CD4-positive, alpha-beta T cell (primary cell): ENCODE results near the gene MDM2. TPM values are rescaled to one million over a fixed set of nuclear protein-coding genes. Genes with fewer than 3 reads are reported as not detected.
"Not testable (repeated sequence)": the region's sequence is repeated elsewhere in the genome, so short reads cannot be mapped to it uniquely, and the experiment has no call there.

Experiments
- ATAC-seq: fragments of 200-7000 bp; cut with Tn5 transposase; one replicate; pipeline ENCODE4 v1.10.0; 2022; ENCODE audit warnings: mild to moderate bottlenecking; ENCODE audit not compliant: poor library complexity
- CTCF ChIA-PET: fragments of 350-600 bp; sonication (Branson Sonifier 250); formaldehyde crosslinking; loops from one replicate; lab custom pipeline; 2021; ENCODE audit warnings: antibody characterized with exemption, inconsistent platforms; lab: Charles Lee
- POLR2A ChIA-PET: fragments of 350-600 bp; sonication (Branson Sonifier 250); formaldehyde crosslinking; loops from one replicate; lab custom pipeline; 2021; ENCODE audit warnings: antibody characterized with exemption, inconsistent platforms; lab: Charles Lee
- DNase-seq, 14 experiments: peaks; one replicate each; pipeline ENCODE4 v3.0.0-alpha.2; 2013 to 2020; ENCODE audit warnings: mixed read lengths in 2 of 14
- H3K27ac ChIP-seq, 2 donors: one replicate each; pipeline versions ENCODE4 v1.5.1 to v1.7.0; 2013; ENCODE audit warnings: low read length in 2 of 2, low read depth in 1 of 2, mild to moderate bottlenecking in 1 of 2
- H3K27me3 ChIP-seq, 2 experiments: 1 replicate in 1 of 2; 2 replicates in 1 of 2; pipeline versions ENCODE4 v1.6.1 to v1.7.0; 2013; ENCODE audit warnings: low read length in 2 of 2, control low read depth in 1 of 2, mild to moderate bottlenecking in 1 of 2, moderate library complexity in 1 of 2; ENCODE audit not compliant: insufficient read depth in 2 of 2, control insufficient read depth in 1 of 2
- H3K36me3 ChIP-seq: one replicate; pipeline ENCODE4 v1.6.1; 2013; ENCODE audit warnings: low read length, control low read depth; ENCODE audit not compliant: insufficient read depth
- H3K4me1 ChIP-seq: one replicate; pipeline ENCODE4 v1.6.1; 2013; ENCODE audit warnings: low read length, control low read depth; ENCODE audit not compliant: insufficient read depth
- H3K4me3 ChIP-seq: one replicate; pipeline ENCODE4 v1.5.1; 2013; ENCODE audit warnings: mild to moderate bottlenecking, low read length, moderate library complexity
- H3K9me3 ChIP-seq, 2 experiments: 1 replicate in 1 of 2; 2 replicates in 1 of 2; pipeline versions ENCODE4 v1.6.1 to v1.7.0; 2013; ENCODE audit warnings: low read length in 2 of 2, mild to moderate bottlenecking in 2 of 2, control low read depth in 1 of 2, moderate library complexity in 1 of 2; ENCODE audit not compliant: control insufficient read depth in 1 of 2, insufficient read depth in 1 of 2
- H3K27ac Mint-ChIP-seq: one replicate; pipeline ENCODE4 v1.8.0; 2020; ENCODE audit warnings: mixed read lengths
- H3K27me3 Mint-ChIP-seq: one replicate; pipeline ENCODE4 v1.8.0; 2021; ENCODE audit warnings: mixed read lengths
- H3K36me3 Mint-ChIP-seq: one replicate; pipeline ENCODE4 v1.8.0; 2021; ENCODE audit warnings: low read depth, mixed read lengths
- H3K4me1 Mint-ChIP-seq: one replicate; pipeline ENCODE4 v1.8.0; 2021; ENCODE audit warnings: low read depth, mixed read lengths
- H3K4me3 Mint-ChIP-seq: one replicate; pipeline ENCODE4 v1.8.0; 2020; ENCODE audit warnings: mild to moderate bottlenecking, mixed read lengths
- H3K9me3 Mint-ChIP-seq: one replicate; pipeline ENCODE4 v1.8.0; 2020; ENCODE audit warnings: mixed read lengths
- intact Hi-C, 2 experiments: fragments of 100-400 bp; cut with DNase I in 1 of 2; cut with micrococcal nuclease in 1 of 2; formaldehyde crosslinking; loops; one replicate each; pipeline versions ENCODE4 v1.15.1 to v1.9.0; 2023 to 2025; cut with DNase I, micrococcal nuclease
- total RNA-seq, 174 experiments: library from RNA in 2 of 174; stranded (reverse) in 2 of 174; gene quantifications; one replicate each; pipeline ENCODE4 v1.2.3 and lab custom pipeline; 2021 to 2026
- TF ChIP-seq, protein P1 (sequence below): fragments of 200-600 bp; IDR thresholded peaks from one replicate; pipeline ENCODE4 v1.8.0; 2022; ENCODE audit warnings: antibody characterized with exemption, mild to moderate bottlenecking

The MDM2 gene
- total RNA-seq, 2 experiments from 2014 or later, result 90.8 TPM

DNA sequence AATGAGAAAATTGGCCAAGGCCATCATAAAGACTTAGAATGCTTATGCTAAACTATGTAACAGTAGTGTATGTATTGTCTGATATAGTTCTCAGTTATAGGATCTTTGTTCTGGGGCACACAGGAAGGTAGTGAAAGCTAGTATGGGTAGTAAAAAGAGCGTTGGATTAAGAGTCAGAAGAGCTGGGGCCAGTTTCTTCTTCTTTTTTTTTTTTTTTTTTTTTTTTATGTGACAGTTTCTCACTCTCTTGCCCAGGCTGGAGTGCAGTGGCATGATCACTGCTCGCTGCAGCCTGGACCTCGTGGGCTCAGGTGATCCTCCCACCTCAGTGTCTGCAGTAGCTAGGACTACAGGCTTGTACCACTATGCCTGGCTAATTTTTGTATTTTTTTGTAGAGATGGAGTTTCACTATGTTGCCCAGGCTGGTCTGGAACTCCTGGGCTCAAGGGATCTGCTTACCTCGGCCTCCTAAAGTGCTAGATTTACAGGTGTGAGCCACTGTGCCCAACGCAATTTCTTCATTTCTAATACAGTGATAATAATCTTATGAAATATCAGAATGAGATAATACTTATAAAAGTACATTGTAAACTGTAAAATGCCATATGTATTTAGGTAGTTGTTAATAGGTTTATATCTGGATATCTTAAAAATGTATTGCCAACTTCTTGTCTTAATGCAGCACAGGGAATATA is 7.4 kb downstream of the MDM2 start:
- intact Hi-C loops, result loop anchor here in 1 of 2 experiments (10.0 kb wide), 3 partner anchors 419 to 919 kb away; partner anchors contain the start of genes CCT2, CPSF6 and RAB3IP
- Histone ChIP-seq H3K27me3 (no peaks in the 10 kb centered on the region), H3K9me3 (no peaks in the 10 kb centered on the region), H3K4me3 (no peak overlapping the region), H3K36me3 (peaks cover 78% of the 10 kb centered on the region), H3K4me1 (peaks cover 7% of the 10 kb centered on the region), H3K27ac (no peak overlapping the region)
- TF ChIP-seq, protein P1, sequence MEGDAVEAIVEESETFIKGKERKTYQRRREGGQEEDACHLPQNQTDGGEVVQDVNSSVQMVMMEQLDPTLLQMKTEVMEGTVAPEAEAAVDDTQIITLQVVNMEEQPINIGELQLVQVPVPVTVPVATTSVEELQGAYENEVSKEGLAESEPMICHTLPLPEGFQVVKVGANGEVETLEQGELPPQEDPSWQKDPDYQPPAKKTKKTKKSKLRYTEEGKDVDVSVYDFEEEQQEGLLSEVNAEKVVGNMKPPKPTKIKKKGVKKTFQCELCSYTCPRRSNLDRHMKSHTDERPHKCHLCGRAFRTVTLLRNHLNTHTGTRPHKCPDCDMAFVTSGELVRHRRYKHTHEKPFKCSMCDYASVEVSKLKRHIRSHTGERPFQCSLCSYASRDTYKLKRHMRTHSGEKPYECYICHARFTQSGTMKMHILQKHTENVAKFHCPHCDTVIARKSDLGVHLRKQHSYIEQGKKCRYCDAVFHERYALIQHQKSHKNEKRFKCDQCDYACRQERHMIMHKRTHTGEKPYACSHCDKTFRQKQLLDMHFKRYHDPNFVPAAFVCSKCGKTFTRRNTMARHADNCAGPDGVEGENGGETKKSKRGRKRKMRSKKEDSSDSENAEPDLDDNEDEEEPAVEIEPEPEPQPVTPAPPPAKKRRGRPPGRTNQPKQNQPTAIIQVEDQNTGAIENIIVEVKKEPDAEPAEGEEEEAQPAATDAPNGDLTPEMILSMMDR, result no peak
- H3K9me3 Mint-ChIP-seq, result no peaks in the 10 kb centered on the region
- ChIA-PET CTCF (interaction anchor here (2.4 kb wide), 1 partner anchor 15 kb away, joined by 6 read pairs; no protein-coding TSS in a partner anchor), POLR2A (interaction anchor here (1.1 to 1.3 kb wide), 2 partner anchors 15 to 21 kb away, joined by 3 read pairs; no protein-coding TSS in a partner anchor)
- no peak for ATAC-seq
- H3K4me1 Mint-ChIP-seq, result peaks cover 55% of the 10 kb centered on the region
- no peak overlapping the region for H3K4me3 Mint-ChIP-seq
- H3K36me3 Mint-ChIP-seq, result peaks cover 80% of the 10 kb centered on the region
- no peak for DNase-seq
- H3K27ac Mint-ChIP-seq, result peak overlapping the region; percentile 0
- H3K27me3 Mint-ChIP-seq, result no peaks in the 10 kb centered on the region

DNA sequence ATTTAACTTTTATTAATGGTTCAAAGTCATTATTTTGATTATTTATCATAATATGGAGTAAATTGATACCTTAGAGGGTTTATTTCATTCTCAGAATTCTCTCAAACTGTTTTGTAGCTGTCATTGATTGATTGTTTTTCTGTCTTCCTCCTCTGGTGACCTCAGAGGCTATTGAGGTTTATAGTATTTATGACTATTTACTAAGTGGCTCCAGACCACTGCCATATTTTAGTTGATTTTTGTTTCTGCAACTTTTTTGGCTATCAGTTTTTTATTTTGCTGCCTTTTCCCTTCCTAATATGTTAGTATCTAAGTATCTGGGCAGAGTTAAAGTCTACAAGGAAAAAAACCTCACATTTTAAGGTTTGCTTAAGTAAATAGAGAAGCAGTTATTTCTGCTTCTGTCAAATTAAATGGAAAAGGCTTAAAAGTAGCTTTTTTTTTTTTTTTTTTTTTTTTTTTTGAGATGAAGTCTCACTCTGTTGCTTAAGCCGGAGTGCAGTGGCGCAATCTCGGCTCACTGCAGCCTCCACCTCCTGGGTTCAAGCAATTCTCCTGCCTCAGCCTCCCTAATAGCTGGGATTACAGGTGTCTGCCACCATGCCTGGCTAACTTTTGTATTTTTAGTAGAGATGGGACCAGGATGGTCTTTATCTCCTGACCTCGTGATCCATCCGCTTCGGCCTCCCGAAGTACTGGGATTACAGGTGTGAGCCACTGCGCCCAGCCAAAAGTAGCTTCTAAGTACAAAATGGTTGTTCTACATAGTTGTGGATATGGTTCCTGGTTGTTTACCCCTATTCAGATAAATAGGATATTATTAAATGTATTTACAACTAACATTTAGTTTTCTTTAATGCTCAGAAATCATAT is 8.2 kb downstream of the MDM2 start:
- Mint-ChIP-seq H3K4me1 (peaks cover 57% of the 10 kb centered on the region), H3K27ac (no peak overlapping the region), H3K9me3 (no peaks in the 10 kb centered on the region), H3K27me3 (no peaks in the 10 kb centered on the region), H3K36me3 (peaks cover 82% of the 10 kb centered on the region), H3K4me3 (no peak overlapping the region)
- no peaks in the 10 kb centered on the region for H3K9me3 ChIP-seq
- ChIA-PET CTCF (interaction anchor here (0.5 to 2.4 kb wide), 2 partner anchors 14 to 1571 kb away, joined by 3 to 6 read pairs; no protein-coding TSS in a partner anchor), POLR2A (interaction anchor here (1.3 to 2.8 kb wide), 2 partner anchors 9 to 14 kb away, joined by 3 to 18 read pairs; partner anchors contain the start of gene MDM2)
- H3K4me1 ChIP-seq, result peaks cover 10% of the 10 kb centered on the region
- no peak overlapping the region for H3K27ac ChIP-seq
- no peaks in the 10 kb centered on the region for H3K27me3 ChIP-seq
- no peak overlapping the region for H3K4me3 ChIP-seq
- DNase-seq (no peak), ATAC-seq (no peak)
- TF ChIP-seq, protein P1, result no peak
- intact Hi-C loops, result loop anchor here in 1 of 2 experiments (10.0 kb wide), 3 partner anchors 419 to 919 kb away; partner anchors contain the start of genes CCT2, CPSF6 and RAB3IP
- peaks cover 83% of the 10 kb centered on the region for H3K36me3 ChIP-seq

DNA sequence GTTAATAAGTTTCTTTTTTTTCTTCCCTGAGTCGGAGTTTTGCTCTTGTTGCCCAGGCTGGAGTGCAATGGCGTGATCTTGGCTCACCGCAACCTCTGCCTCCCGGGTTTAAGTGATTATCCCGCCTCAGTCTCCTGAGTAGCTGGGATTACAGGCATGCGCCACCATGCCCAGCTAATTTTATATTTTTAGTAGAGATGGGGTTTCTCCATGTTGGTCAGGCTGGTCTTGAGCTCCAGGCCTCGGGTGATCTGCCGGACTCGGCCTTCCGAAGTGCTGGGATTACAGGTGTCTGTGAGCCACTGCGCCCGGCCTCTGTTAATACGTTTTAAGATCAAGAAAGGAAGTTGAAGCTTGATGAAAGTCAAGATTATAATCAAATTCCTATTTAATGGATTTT is 11.5 kb downstream of the MDM2 start:
- not testable (repeated sequence) for H3K9me3 Mint-ChIP-seq, H3K9me3 ChIP-seq, ATAC-seq, H3K27me3 ChIP-seq, H3K4me3 ChIP-seq, H3K27me3 Mint-ChIP-seq, H3K4me3 Mint-ChIP-seq, DNase-seq, H3K27ac ChIP-seq
- peak overlapping the region; percentile 27 for H3K27ac Mint-ChIP-seq
- Histone ChIP-seq H3K4me1 (peaks cover 10% of the 10 kb centered on the region), H3K36me3 (peaks cover 88% of the 10 kb centered on the region)
- CTCF ChIA-PET, result interaction anchor here (3.3 kb wide), 1 partner anchor 12 kb away, joined by 23 read pairs; the partner anchor contains the start of gene MDM2
- H3K4me1 Mint-ChIP-seq, result peaks cover 48% of the 10 kb centered on the region
- POLR2A ChIA-PET, result interaction anchor here (1.0 kb wide), 1 partner anchor 72 kb away, joined by 3 read pairs; no protein-coding TSS in a partner anchor
- H3K36me3 Mint-ChIP-seq, result peaks cover 77% of the 10 kb centered on the region
- intact Hi-C loops, result loop anchor here in 1 of 2 experiments (10.0 kb wide), 3 partner anchors 415 to 915 kb away; partner anchors contain the start of genes CCT2, CPSF6 and RAB3IP
